ENCODE measurements around the gene ICE1.

Gene ICE1

DNA sequence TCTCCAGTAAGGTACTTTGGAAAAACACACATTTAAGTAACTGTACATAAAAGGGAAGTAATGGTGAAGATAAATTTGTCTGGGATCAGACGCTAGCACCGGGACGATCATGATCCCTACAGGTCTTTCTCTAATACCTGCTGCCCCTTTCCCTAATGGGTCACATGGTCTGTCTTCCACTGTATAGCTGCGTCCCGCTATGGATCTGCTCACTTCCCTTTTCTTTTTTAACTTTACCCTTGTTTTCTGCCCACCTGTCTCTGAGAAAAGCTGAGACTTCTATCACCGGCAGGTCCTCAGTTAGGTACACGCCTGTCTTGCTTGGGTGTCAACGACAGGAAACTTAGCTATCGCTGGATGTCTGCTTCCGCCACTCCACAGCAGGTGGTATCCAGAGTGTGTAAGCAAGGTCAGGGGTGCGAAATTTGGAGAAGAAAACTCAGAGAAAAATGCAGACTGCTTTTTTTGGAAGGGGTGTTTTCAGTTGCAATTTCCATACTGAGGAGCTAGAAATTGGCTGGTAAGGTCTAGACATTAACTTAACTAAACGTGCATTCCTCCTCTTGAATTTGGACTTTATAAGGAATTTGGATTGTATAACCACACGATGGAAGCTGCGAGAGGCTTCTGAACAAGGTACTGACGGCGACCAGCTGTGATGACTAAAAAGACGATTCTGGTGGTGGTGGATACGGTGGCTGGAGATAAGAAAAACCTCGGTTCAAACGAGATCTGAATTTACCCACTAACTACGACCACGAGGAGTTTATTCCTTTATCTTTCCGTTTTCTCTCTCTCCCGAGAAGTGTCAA lies 1.1 kb upstream of the ICE1 start:
- in situ Hi-C loops (cut with MboI; ENCODE audit: low sequenced_read_pairs, unreplicated experiment) = loop anchor here (25.0 kb wide), 1 partner anchor 534 kb away; no protein-coding TSS in a partner anchor
- no peak for DNase-seq (ENCODE audit: low spot score)
- TF ChIP-seq, protein P1, sequence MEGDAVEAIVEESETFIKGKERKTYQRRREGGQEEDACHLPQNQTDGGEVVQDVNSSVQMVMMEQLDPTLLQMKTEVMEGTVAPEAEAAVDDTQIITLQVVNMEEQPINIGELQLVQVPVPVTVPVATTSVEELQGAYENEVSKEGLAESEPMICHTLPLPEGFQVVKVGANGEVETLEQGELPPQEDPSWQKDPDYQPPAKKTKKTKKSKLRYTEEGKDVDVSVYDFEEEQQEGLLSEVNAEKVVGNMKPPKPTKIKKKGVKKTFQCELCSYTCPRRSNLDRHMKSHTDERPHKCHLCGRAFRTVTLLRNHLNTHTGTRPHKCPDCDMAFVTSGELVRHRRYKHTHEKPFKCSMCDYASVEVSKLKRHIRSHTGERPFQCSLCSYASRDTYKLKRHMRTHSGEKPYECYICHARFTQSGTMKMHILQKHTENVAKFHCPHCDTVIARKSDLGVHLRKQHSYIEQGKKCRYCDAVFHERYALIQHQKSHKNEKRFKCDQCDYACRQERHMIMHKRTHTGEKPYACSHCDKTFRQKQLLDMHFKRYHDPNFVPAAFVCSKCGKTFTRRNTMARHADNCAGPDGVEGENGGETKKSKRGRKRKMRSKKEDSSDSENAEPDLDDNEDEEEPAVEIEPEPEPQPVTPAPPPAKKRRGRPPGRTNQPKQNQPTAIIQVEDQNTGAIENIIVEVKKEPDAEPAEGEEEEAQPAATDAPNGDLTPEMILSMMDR (IDR thresholded peaks at IDR 0.05; ENCODE audit: borderline replicate concordance, control extremely low read depth, extremely low read depth, insufficient read depth, missing control alignments) = no peak

DNA sequence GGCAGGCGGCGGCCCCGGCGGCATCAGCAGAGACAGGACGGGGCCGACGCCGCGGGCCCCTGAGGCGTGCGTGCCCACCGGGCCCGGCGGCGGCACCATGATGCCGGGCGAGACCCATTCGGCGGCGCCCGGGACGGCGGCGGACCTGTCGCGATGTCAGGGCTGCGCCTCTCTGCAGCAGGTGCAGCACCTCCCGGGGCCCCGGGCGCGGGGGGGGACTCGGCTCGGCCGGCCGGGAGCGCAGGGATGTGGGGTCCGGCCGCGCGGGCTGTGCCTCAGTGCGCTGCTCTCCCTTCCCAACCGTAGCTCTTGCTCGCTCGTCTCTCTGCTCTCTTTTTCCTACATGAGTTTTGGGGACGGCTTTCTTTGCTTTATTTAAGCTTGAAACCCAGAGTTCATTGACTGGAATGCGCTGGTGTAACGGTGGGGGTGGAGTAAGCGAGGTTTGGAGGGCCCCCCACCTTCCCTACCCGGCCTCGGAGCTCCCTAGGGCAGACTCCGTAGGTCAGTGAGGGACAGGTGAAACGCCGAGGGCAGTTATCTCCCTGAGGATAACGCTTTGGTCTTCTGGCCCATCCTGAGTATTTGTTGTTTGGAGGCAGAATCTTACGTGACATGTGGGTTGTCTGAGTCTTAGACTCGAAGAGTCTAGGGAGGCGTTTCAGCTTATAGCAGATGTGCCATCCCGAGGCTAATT lies 490 bp downstream of the ICE1 start:
- no peak for DNase-seq (ENCODE audit: low spot score)
- in situ Hi-C loops (cut with MboI; ENCODE audit: low sequenced_read_pairs, unreplicated experiment) = loop anchor here (25.0 kb wide), 1 partner anchor 536 kb away; no protein-coding TSS in a partner anchor
- TF ChIP-seq, protein P1 (IDR thresholded peaks at IDR 0.05; ENCODE audit: borderline replicate concordance, control extremely low read depth, extremely low read depth, insufficient read depth, missing control alignments) = no peak

DNA sequence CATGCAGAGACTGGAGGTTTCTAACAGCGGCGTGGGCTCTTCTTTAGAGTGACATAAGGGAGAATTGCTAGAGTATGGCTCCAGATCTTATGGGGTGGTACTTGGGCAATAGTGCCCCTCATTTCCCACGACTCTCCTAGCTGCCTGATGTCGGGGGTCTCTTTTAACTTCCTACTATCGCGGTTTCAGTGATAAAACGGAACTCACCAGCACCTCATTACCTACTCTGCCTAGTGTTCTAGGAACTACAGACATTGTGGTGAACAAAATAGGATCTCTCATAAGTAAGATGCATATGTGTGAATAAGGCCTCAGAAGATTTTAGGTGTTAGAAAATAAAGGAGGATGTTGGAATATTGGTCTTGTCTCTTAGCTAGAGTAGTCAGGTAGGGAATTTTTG lies 1.1 kb downstream of the ICE1 start:
- in situ Hi-C loops (cut with MboI; ENCODE audit: low sequenced_read_pairs, unreplicated experiment) = loop anchor here (25.0 kb wide), 1 partner anchor 536 kb away; no protein-coding TSS in a partner anchor

DNA sequence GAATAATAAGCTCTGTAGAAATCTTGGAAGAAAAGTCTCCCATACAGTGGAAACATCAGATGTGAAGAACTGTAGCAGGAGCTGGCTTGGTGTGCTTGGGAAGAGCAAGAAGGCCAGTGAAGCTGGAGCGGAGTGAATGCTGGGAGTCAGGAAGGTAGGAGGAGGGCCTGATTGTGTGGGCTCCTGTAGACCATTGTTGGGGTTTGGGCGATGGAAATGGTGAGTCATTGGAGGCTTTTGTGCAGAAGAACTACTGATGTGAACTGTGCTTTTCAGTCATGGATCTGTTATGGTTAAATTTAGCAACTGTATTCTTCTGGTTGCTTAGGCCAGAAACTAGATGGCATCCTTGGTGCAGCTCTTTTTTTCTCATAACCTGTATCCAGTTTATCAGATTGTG lies 2.3 kb downstream of the ICE1 start:
- TF ChIP-seq, protein P1 (IDR thresholded peaks at IDR 0.05; ENCODE audit: borderline replicate concordance, control extremely low read depth, extremely low read depth, insufficient read depth, missing control alignments) = no peak
- DNase-seq (ENCODE audit: low spot score) = no peak
- in situ Hi-C loops (cut with MboI; ENCODE audit: low sequenced_read_pairs, unreplicated experiment) = loop anchor here (25.0 kb wide), 1 partner anchor 537 kb away; no protein-coding TSS in a partner anchor

More for the DNA sequence above, 1.1 kb downstream of the ICE1 start:
- DNase-seq (ENCODE audit: low spot score) = no peak
- TF ChIP-seq, protein P1 (IDR thresholded peaks at IDR 0.05; ENCODE audit: borderline replicate concordance, control extremely low read depth, extremely low read depth, insufficient read depth, missing control alignments) = no peak

DNA sequence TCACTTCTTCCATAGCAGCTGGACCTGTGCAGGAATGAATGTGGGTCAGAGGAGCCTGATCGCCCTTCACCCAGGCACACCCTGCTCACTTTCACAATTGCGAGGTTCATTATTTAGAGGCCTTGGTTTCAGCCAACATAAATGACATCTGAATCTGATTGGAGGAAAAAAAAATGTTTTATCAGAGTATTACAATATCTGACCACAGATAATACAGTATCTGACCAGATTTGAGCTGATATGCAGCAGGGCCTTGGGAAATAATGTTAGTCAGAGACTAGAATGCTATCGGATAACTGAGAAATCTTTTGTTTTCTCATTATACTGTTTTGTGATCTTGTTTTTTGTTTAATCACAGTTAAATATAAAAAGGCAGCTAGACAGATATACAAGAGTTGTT lies 7.7 kb downstream of the ICE1 start:
- TF ChIP-seq, protein P1 (IDR thresholded peaks at IDR 0.05; ENCODE audit: borderline replicate concordance, control extremely low read depth, extremely low read depth, insufficient read depth, missing control alignments) = no peak
- no peak for DNase-seq (ENCODE audit: low spot score)
- in situ Hi-C loops (cut with MboI; ENCODE audit: low sequenced_read_pairs, unreplicated experiment) = no loop called here

DNA sequence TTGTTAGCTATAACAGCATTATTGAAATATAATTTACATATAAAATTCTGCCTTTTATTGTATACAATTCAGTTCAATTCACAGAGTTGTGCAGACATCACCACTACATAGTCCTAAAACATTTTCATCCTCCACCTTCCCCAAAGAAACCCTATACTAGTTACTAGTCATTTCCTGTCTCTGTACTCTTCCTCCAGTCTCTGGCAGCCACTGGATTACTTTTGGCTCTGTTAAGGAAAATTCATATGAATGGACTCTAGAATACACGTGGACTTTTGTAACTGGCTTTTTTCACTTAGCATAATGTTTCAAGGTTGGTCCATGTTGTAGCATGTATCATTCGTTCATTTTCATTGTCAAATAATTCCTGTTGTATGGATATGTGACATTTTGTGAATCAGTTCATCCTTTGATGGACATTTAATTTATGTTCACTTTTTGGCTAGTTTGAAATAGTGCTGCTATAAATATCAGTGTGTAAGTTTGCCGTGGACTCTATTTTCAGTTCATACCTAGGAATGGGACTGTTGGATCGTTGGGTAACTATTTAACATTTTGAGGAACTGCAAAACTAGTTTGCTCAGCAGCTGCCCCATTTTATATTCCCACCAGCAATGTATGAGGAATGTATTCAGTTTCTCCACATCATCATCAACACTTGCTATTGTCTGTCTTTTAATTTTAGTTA lies 9.7 kb downstream of the ICE1 start:
- no peak for DNase-seq (ENCODE audit: low spot score)
- TF ChIP-seq, protein P1 (IDR thresholded peaks at IDR 0.05; ENCODE audit: borderline replicate concordance, control extremely low read depth, extremely low read depth, insufficient read depth, missing control alignments) = no peak
- in situ Hi-C loops (cut with MboI; ENCODE audit: low sequenced_read_pairs, unreplicated experiment) = no loop called here
